Osteocyte (in vitro differentiated cells): Measurements from ENCODE around the gene PRELID3B. TPM values are rescaled to one million over a fixed set of nuclear protein-coding genes. Genes with fewer than 3 reads are reported as not detected.
"Not testable (repeated sequence)": the region's sequence is repeated elsewhere in the genome, so short reads cannot be mapped to it uniquely, and the experiment has no call there.

ENCODE experiments used
- DNase-seq: peaks from one replicate; pipeline ENCODE4 v3.0.0; 2021; ENCODE audit warnings: mixed read lengths; ENCODE audit not compliant: unreplicated experiment; ENCODE audit errors: extremely low spot score
- H3K27ac Mint-ChIP-seq: one replicate; pipeline ENCODE4 v1.8.0; 2021; ENCODE audit warnings: mild to moderate bottlenecking, mixed read lengths; ENCODE audit not compliant: unreplicated experiment
- H3K27me3 Mint-ChIP-seq: one replicate; pipeline ENCODE4 v1.8.0; 2021; ENCODE audit warnings: mixed read lengths; ENCODE audit not compliant: unreplicated experiment
- H3K36me3 Mint-ChIP-seq: one replicate; pipeline ENCODE4 v1.8.0; 2021; ENCODE audit warnings: mixed read lengths; ENCODE audit not compliant: unreplicated experiment
- H3K4me1 Mint-ChIP-seq: one replicate; pipeline ENCODE4 v1.8.0; 2021; ENCODE audit warnings: mixed read lengths; ENCODE audit not compliant: unreplicated experiment
- H3K4me3 Mint-ChIP-seq: one replicate; pipeline ENCODE4 v1.8.0; 2021; ENCODE audit warnings: mild to moderate bottlenecking, moderate library complexity, mixed read lengths; ENCODE audit not compliant: unreplicated experiment
- H3K9me3 Mint-ChIP-seq: one replicate; pipeline ENCODE4 v1.8.0; 2021; ENCODE audit warnings: mixed read lengths; ENCODE audit not compliant: unreplicated experiment
- total RNA-seq: library from RNA; stranded (reverse); gene quantifications from 2 replicates; pipeline ENCODE4 v1.2.1, GENCODE V29; 2021
- TF ChIP-seq, protein P1 (sequence below): fragments of 200-600 bp; sonication (generic); IDR thresholded peaks from 2 replicates; pipeline ENCODE4 v1.5.0; 2021; ENCODE audit warnings: antibody characterized with exemption, mild to moderate bottlenecking, moderate library complexity

Gene PRELID3B
- total RNA-seq, 1 donor from 2014 or later, result 45.1 TPM

DNA sequence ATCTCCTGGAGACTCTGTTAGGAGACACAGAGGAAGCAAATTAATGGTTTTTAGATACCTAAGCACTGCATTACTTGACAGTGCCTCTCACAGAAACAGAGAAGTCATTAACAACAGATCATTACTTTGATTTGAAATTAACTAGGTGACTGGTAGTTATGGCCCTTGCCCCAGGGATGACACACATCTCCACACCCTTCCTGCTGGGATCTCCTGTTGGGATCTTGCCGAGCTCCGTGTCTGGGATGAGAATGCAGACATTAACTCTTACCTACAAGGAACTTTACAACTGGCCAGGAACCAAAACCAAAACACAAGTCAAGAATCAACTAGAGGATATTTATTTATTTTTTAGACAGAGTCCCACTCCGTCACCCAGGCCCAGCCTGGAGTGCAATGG, 2.2 kb upstream of the PRELID3B start:
- no peaks in the 10 kb centered on the region for H3K9me3 Mint-ChIP-seq
- TF ChIP-seq, protein P1, sequence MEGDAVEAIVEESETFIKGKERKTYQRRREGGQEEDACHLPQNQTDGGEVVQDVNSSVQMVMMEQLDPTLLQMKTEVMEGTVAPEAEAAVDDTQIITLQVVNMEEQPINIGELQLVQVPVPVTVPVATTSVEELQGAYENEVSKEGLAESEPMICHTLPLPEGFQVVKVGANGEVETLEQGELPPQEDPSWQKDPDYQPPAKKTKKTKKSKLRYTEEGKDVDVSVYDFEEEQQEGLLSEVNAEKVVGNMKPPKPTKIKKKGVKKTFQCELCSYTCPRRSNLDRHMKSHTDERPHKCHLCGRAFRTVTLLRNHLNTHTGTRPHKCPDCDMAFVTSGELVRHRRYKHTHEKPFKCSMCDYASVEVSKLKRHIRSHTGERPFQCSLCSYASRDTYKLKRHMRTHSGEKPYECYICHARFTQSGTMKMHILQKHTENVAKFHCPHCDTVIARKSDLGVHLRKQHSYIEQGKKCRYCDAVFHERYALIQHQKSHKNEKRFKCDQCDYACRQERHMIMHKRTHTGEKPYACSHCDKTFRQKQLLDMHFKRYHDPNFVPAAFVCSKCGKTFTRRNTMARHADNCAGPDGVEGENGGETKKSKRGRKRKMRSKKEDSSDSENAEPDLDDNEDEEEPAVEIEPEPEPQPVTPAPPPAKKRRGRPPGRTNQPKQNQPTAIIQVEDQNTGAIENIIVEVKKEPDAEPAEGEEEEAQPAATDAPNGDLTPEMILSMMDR, result no peak

DNA sequence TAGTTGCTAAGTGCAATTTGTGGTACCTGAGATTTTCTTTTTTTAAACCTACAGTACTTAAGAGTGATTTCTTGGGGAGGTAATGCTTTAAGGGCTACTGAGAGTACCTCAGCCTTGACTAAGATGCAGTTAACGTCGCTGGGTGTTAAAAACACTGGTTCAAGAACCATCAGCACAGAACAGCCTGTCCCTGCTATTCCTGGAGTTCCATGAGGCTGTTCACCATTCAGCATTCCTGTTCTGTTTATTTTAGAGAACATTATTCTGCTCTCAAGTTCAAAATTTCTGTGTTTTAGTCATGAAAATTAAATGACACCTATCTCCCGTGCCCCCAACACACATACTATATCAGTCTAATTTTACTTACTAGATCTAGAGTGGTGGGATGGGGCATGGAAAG, 1.7 kb upstream of the PRELID3B start:
- H3K4me3 Mint-ChIP-seq, result no peak overlapping the region
- no peak overlapping the region for H3K27ac Mint-ChIP-seq
- TF ChIP-seq, protein P1, result no peak
- peaks cover 4% of the 10 kb centered on the region for H3K36me3 Mint-ChIP-seq
- peaks cover 2% of the 10 kb centered on the region for H3K27me3 Mint-ChIP-seq
- H3K4me1 Mint-ChIP-seq, result peaks cover 36% of the 10 kb centered on the region
- DNase-seq, result no peak
- H3K9me3 Mint-ChIP-seq, result no peaks in the 10 kb centered on the region

More for the DNA sequence above, 2.2 kb upstream of the PRELID3B start:
- no peak overlapping the region for H3K27ac Mint-ChIP-seq
- peaks cover 36% of the 10 kb centered on the region for H3K4me1 Mint-ChIP-seq
- peaks cover 5% of the 10 kb centered on the region for H3K27me3 Mint-ChIP-seq
- H3K36me3 Mint-ChIP-seq, result peaks cover 4% of the 10 kb centered on the region
- DNase-seq, result no peak
- no peak overlapping the region for H3K4me3 Mint-ChIP-seq

DNA sequence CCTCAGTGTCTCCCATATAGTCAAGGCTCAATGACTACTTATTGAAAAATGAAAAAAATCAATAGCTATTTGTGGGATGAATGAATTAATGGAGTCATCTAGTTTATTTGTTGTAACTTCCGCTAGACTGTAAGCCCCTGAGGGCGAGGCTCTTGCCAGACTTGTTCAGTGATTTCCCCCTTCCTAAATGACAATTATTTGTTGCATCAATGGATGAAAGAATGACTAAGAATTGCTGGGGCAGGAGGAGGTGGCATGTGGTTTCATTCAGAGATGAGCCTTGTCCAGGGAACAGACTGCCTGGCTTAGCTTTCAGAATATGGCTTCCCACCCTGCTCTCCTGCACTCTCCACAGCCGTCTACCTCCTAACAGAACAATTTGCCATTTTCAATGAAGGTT, 1.1 kb upstream of the PRELID3B start:
- peaks cover 4% of the 10 kb centered on the region for H3K36me3 Mint-ChIP-seq
- TF ChIP-seq, protein P1, result no peak
- no peak overlapping the region for H3K27ac Mint-ChIP-seq
- no peak for DNase-seq
- H3K4me3 Mint-ChIP-seq, result peak overlapping the region; percentile 58
- H3K27me3 Mint-ChIP-seq, result no peaks in the 10 kb centered on the region
- H3K9me3 Mint-ChIP-seq, result no peaks in the 10 kb centered on the region
- H3K4me1 Mint-ChIP-seq, result peaks cover 39% of the 10 kb centered on the region

DNA sequence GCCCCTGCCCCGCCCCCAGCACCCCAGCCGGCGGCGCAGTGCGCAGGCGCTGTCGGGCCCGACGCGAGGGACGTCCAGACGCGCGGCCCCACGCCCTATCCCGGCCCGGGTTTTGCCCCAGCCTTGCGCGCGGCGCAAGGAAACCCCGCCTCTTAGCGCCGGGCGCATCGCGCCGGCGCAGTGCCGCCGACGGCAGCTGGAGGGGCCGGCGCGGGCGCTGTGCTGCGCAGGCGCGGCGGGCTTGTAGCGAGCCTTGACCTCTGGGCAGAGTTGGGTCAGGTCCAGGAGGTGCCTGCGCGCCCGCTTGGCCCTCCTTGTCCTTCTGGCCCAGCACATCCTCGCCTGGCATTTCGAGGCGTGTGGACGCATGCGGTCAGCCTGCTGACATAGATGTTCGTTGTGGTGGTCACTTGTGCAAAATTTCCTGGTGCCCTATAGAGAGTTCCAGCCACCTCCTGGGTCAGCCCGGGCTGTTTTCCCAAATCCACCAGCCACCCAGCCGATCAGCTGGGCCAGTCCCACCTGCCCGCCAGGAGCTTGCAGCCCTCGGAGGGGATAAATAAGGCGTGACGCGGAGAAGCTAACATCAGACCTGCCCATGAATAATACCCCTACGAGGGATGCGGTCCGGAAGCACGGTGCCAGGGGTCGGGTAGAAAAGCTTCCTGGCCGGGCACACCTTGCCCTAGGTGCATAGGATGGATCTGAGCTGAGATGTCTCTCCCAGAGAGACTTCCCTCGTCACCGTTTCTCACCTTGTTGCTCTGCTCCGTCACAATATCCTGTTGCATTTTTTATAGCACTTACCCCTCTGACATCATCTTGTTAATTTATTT, 428 bp upstream of the PRELID3B start:
- H3K27ac Mint-ChIP-seq, result peak overlapping the region; percentile 71
- peak overlapping the region; percentile 86 for H3K4me3 Mint-ChIP-seq

DNA sequence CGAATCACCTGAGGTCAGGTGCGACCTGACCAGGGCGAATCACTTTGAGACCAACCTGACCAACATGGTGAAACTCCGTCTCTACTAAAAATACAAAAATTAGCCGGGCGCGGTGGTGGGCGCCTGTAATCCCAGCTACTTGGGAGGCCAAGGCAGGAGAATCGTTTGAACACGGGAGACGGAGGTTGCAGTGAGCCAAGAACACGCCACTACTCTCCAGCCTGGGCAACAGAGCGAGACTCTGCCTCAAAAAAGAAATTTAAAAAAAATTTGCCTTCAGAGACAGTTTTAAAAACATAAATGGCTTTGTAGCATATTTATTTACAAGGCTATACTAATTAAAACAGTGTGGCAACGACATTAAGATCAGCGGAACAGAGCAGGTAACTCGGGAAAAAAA, 1.1 kb downstream of the PRELID3B start:
- Mint-ChIP-seq H3K4me3 (peak overlapping the region; percentile 86), H3K4me1 (peaks cover 31% of the 10 kb centered on the region), H3K36me3 (peaks cover 20% of the 10 kb centered on the region), H3K27ac (peak overlapping the region; percentile 50)
- H3K27me3 Mint-ChIP-seq, DNase-seq, H3K9me3 Mint-ChIP-seq: not testable (repeated sequence)

More for the DNA sequence above, 428 bp upstream of the PRELID3B start:
- DNase-seq, result peak; percentile 98
- Mint-ChIP-seq H3K9me3 (no peaks in the 10 kb centered on the region), H3K4me1 (peaks cover 34% of the 10 kb centered on the region), H3K36me3 (peaks cover 7% of the 10 kb centered on the region), H3K27me3 (no peaks in the 10 kb centered on the region)
- TF ChIP-seq, protein P1, result no peak
